Neural crest cell (in vitro differentiated cells): ENCODE data around the gene TCERG1L. TPM values are rescaled to one million over a fixed set of nuclear protein-coding genes. Genes with fewer than 3 reads are reported as not detected.
A peak's percentile ranks its signal among the peaks of the same experiment; 100 is the strongest.

Experiments
- DNase-seq: peaks from one replicate; pipeline ENCODE4 v3.0.0; 2021; ENCODE audit warnings: low read depth, mixed read lengths, low spot score
- H3K27ac Mint-ChIP-seq: one replicate; pipeline ENCODE4 v1.8.0; 2021; ENCODE audit warnings: mild to moderate bottlenecking, mixed read lengths; ENCODE audit not compliant: unreplicated experiment
- H3K27me3 Mint-ChIP-seq: 2 replicates; pipeline ENCODE4 v1.8.0; 2021; ENCODE audit warnings: low read depth, mild to moderate bottlenecking, mixed read lengths
- H3K36me3 Mint-ChIP-seq: 2 replicates; pipeline ENCODE4 v1.8.0; 2021; ENCODE audit warnings: low read depth, mild to moderate bottlenecking, mixed read lengths
- H3K4me1 Mint-ChIP-seq: 2 replicates; pipeline ENCODE4 v1.8.0; 2021; ENCODE audit warnings: mixed read lengths
- H3K4me3 Mint-ChIP-seq: one replicate; pipeline ENCODE4 v1.8.0; 2021; ENCODE audit warnings: mild to moderate bottlenecking, mixed read lengths
- H3K9me3 Mint-ChIP-seq: 2 replicates; pipeline ENCODE4 v1.8.0; 2021; ENCODE audit warnings: mixed read lengths
- total RNA-seq: library from RNA; stranded (reverse); gene quantifications from 2 replicates; pipeline ENCODE4 v1.2.1, GENCODE V29; 2021
- TF ChIP-seq, protein P1 (sequence below): fragments of 200-600 bp; sonication (generic); conservative IDR thresholded peaks from 2 replicates; pipeline ENCODE4 v1.5.0; 2021; ENCODE audit warnings: antibody characterized with exemption, mild to moderate bottlenecking

Gene TCERG1L
- total RNA-seq, 1 donor from 2014 or later = 0.96 TPM

GRCh38 chr10:131199646-131200045 is 111.9 kb downstream of the TCERG1L start:
- H3K36me3 Mint-ChIP-seq = no peaks in the 10 kb centered on the region
- TF ChIP-seq, protein P1, sequence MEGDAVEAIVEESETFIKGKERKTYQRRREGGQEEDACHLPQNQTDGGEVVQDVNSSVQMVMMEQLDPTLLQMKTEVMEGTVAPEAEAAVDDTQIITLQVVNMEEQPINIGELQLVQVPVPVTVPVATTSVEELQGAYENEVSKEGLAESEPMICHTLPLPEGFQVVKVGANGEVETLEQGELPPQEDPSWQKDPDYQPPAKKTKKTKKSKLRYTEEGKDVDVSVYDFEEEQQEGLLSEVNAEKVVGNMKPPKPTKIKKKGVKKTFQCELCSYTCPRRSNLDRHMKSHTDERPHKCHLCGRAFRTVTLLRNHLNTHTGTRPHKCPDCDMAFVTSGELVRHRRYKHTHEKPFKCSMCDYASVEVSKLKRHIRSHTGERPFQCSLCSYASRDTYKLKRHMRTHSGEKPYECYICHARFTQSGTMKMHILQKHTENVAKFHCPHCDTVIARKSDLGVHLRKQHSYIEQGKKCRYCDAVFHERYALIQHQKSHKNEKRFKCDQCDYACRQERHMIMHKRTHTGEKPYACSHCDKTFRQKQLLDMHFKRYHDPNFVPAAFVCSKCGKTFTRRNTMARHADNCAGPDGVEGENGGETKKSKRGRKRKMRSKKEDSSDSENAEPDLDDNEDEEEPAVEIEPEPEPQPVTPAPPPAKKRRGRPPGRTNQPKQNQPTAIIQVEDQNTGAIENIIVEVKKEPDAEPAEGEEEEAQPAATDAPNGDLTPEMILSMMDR = no peak
- peaks cover 9% of the 10 kb centered on the region for H3K4me1 Mint-ChIP-seq
- H3K27me3 Mint-ChIP-seq = peaks cover 11% of the 10 kb centered on the region
- peaks cover 2% of the 10 kb centered on the region for H3K9me3 Mint-ChIP-seq
- no peak overlapping the region for H3K27ac Mint-ChIP-seq
- no peak overlapping the region for H3K4me3 Mint-ChIP-seq
- DNase-seq = no peak

DNA sequence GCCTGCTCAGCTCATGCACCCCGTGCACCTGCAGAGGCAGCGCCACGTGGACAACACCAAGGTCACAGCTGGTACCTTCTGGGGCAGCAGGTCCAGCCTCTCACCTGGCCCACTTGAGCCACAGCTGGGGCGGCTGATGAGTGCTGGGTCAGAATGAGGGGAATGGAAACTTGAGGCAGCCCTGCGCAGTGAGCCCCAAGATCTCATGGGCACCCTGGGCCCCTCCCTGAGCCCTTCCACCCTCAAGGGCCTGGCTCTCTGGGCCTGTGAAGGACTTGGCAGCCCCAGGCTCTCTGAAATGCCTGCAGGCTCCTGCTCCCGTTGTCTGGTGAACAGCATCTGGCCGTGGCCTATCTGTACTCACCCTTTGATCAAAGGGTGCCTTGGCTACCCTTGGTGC is 112.7 kb downstream of the TCERG1L start:
- TF ChIP-seq, protein P1 = no peak
- Mint-ChIP-seq H3K9me3 (peaks cover 2% of the 10 kb centered on the region), H3K4me1 (peaks cover 9% of the 10 kb centered on the region), H3K36me3 (no peaks in the 10 kb centered on the region), H3K4me3 (no peak overlapping the region), H3K27ac (no peak overlapping the region), H3K27me3 (peaks cover 11% of the 10 kb centered on the region)
- no peak for DNase-seq

DNA sequence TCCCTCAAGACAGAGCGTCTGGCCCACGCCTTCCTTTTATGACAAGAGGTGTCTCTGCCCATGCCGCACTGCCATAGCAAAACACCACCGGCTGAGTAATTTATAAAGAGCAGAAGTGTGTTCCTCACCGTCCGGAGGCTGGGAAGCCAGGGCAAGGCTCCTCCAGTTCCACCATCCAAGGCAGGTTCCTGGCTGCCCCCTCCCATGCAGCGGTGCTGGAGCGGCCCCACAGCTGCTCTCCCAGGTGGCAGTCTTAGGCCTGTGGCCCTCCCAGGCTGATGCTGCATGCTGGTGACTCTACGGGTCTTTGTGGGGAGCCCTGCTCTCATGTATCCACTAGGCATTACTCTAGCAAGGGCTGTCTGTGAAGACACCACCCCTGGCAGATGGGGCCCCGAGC is 113.1 kb downstream of the TCERG1L start:
- DNase-seq = no peak
- no peaks in the 10 kb centered on the region for H3K36me3 Mint-ChIP-seq
- H3K27me3 Mint-ChIP-seq = peaks cover 11% of the 10 kb centered on the region
- TF ChIP-seq, protein P1 = no peak
- no peak overlapping the region for H3K4me3 Mint-ChIP-seq
- H3K4me1 Mint-ChIP-seq = peaks cover 9% of the 10 kb centered on the region
- peak overlapping the region; percentile 81 for H3K27ac Mint-ChIP-seq
- peaks cover 2% of the 10 kb centered on the region for H3K9me3 Mint-ChIP-seq

- Mint-ChIP-seq H3K27me3 (peaks cover 11% of the 10 kb centered on the region), H3K9me3 (no peaks in the 10 kb centered on the region), H3K36me3 (no peaks in the 10 kb centered on the region), H3K27ac (no peak overlapping the region), H3K4me3 (no peak overlapping the region), H3K4me1 (peaks cover 4% of the 10 kb centered on the region)
- no peak for DNase-seq
- TF ChIP-seq, protein P1 = no peak
Observed at GRCh38 chr10:131196176-131196885, 115.2 kb downstream of the TCERG1L start.

DNA sequence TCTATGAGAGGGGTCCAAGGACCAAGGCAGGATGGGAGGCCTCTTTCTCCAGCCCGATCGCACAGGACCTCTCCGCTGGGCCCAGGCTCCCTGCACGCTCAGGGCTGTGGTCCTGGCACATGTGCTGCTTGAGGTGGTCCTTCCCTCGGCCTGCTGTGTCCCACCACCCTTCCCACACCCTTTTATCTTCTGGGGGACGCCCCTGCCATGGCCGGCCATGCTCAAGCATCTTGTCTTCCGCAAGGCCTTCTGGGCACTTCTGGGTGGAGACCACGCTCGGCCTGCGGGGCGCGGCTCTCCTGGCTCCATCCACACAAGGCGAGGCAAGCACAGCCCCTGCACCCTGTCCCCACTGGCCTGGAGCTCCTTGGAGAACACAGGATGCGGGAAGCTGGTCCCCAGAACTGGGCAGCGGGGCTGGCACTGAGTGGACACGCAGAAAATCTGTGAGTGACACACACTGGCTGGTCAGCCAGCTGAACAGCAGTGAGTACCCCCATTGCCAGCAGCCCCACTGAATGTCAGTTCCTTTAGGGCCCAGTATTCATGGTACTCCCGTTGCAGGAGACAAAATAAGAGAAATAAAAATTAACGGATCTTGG is 115.9 kb downstream of the TCERG1L start:
- H3K36me3 Mint-ChIP-seq = no peaks in the 10 kb centered on the region
- H3K27me3 Mint-ChIP-seq = peaks cover 11% of the 10 kb centered on the region
- H3K4me1 Mint-ChIP-seq = peaks cover 4% of the 10 kb centered on the region
- no peaks in the 10 kb centered on the region for H3K9me3 Mint-ChIP-seq
- TF ChIP-seq, protein P1 = no peak
- no peak for DNase-seq
- H3K27ac Mint-ChIP-seq = no peak overlapping the region
- H3K4me3 Mint-ChIP-seq = no peak overlapping the region
